ENCODE data around the gene UTS2R. TPM values are rescaled to one million over a fixed set of nuclear protein-coding genes. Genes with fewer than 3 reads are reported as not detected.

Gene UTS2R
- polyA plus RNA-seq, 1 donor (not counting 4 experiments of a cell fraction or from before 2014, with no cell fraction given) = not detected

DNA sequence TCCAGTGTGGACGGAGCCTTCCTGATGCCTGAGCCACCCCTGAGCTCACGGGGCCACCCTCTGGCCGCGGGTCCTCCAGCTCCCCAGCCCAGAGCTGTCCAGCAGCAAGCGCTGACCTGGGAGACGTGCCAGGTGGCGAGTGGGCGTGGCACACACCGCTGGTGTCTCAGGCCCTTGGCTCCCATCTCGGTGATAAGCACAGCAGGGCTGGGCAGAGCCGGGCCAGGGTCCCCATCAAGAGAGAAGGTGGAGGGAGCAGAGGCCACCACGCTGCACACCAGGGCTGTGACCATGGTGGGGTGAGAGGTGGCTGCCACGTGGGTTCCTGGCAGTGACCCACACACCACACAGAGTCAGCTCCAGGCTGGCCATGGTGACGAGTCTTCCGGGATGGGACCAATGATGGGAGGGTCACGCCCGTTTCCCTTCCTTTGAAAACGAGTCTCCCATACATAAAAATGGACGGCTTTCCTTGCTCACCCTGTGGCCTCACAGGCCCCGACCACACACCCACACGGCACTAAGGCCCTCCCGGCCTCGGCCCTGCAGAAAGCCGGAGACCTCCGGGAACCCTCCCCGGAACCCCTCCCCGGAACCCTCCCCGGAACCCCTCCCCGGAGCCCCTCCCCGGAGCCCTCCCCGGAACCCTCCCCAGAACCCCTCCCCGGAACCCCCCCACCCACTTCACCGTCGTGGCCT is 16.8 kb downstream of the UTS2R start:
- no peak for DNase-seq (ENCODE audit: low read depth, low spot score)
- H3K9ac ChIP-seq (ENCODE audit: control insufficient read depth, extremely low read depth, insufficient read depth, low read length) = no peak overlapping the region
- no peak for FAIRE-seq
- no peak overlapping the region for H3K4me3 ChIP-seq (ENCODE audit: control insufficient read depth in 2 of 3, extremely low read depth in 1 of 3, insufficient read depth in 2 of 3, low read depth in 1 of 3, low read length in 3 of 3)
- no peaks in the 10 kb centered on the region for H3K79me2 ChIP-seq (ENCODE audit: control insufficient read depth, insufficient read depth, low read length)
- no peak for TF ChIP-seq EZH2 (IDR thresholded peaks at IDR 0.05; ENCODE audit: low read length)
- no peak for TF ChIP-seq CTCF (optimal IDR thresholded peaks at IDR 0.05 in 1 of 3, IDR thresholded peaks at IDR 0.05 in 1 of 3, conservative IDR thresholded peaks at IDR 0.05 in 1 of 3; ENCODE audit: extremely low read depth in 1 of 3, insufficient read depth in 2 of 3, low read length in 3 of 3)
- H3K36me3 ChIP-seq (ENCODE audit: control insufficient read depth in 2 of 2, extremely low read depth in 1 of 2, insufficient read depth in 2 of 2, low read length in 2 of 2) = peaks cover 0 to 3% of the 10 kb centered on the region in 2 experiments
- no peak overlapping the region for H3K27ac ChIP-seq (ENCODE audit: control insufficient read depth, insufficient read depth, low read length)
- H3K27me3 ChIP-seq (ENCODE audit: control insufficient read depth, extremely low read depth, insufficient read depth, low read length) = peaks cover 37% of the 10 kb centered on the region
- H3K4me2 ChIP-seq (ENCODE audit: control insufficient read depth, extremely low read depth, insufficient read depth, low read depth, low read length) = no peak overlapping the region
- H3K9me1 ChIP-seq (ENCODE audit: control insufficient read depth, extremely low read depth, insufficient read depth, low read length) = no peaks in the 10 kb centered on the region
- no peaks in the 10 kb centered on the region for H4K20me1 ChIP-seq (ENCODE audit: control insufficient read depth, extremely low read depth, insufficient read depth, low read length)
- peaks cover 12% of the 10 kb centered on the region for H3K4me1 ChIP-seq (ENCODE audit: control insufficient read depth, extremely low read depth, insufficient read depth, low read length)
- H3K9me3 ChIP-seq (ENCODE audit: control insufficient read depth, low read depth, low read length) = no peaks in the 10 kb centered on the region
- H2AFZ ChIP-seq (ENCODE audit: control insufficient read depth, low read length) = no peak overlapping the region
- dilution Hi-C loops (cut with MboI; ENCODE audit: extremely low pct_ligation_motif_present, low sequenced_read_pairs) = no loop called here

- no peak for FAIRE-seq
- dilution Hi-C loops (cut with MboI; ENCODE audit: extremely low pct_ligation_motif_present, low sequenced_read_pairs) = no loop called here
- H3K79me2 ChIP-seq (ENCODE audit: control insufficient read depth, insufficient read depth, low read length) = no peaks in the 10 kb centered on the region
- H3K9ac ChIP-seq (ENCODE audit: control insufficient read depth, extremely low read depth, insufficient read depth, low read length) = no peak overlapping the region
- peaks cover 0 to 3% of the 10 kb centered on the region in 2 experiments for H3K36me3 ChIP-seq (ENCODE audit: control insufficient read depth in 2 of 2, extremely low read depth in 1 of 2, insufficient read depth in 2 of 2, low read length in 2 of 2)
- H3K27me3 ChIP-seq (ENCODE audit: control insufficient read depth, extremely low read depth, insufficient read depth, low read length) = peaks cover 32% of the 10 kb centered on the region
- no peaks in the 10 kb centered on the region for H4K20me1 ChIP-seq (ENCODE audit: control insufficient read depth, extremely low read depth, insufficient read depth, low read length)
- peaks cover 12% of the 10 kb centered on the region for H3K4me1 ChIP-seq (ENCODE audit: control insufficient read depth, extremely low read depth, insufficient read depth, low read length)
- no peaks in the 10 kb centered on the region for H3K9me1 ChIP-seq (ENCODE audit: control insufficient read depth, extremely low read depth, insufficient read depth, low read length)
- no peak overlapping the region for H2AFZ ChIP-seq (ENCODE audit: control insufficient read depth, low read length)
- TF ChIP-seq EZH2 (IDR thresholded peaks at IDR 0.05; ENCODE audit: low read length) = no peak
- no peak for TF ChIP-seq CTCF (optimal IDR thresholded peaks at IDR 0.05 in 1 of 3, IDR thresholded peaks at IDR 0.05 in 1 of 3, conservative IDR thresholded peaks at IDR 0.05 in 1 of 3; ENCODE audit: extremely low read depth in 1 of 3, insufficient read depth in 2 of 3, low read length in 3 of 3)
- no peaks in the 10 kb centered on the region for H3K9me3 ChIP-seq (ENCODE audit: control insufficient read depth, low read depth, low read length)
- no peak for DNase-seq (ENCODE audit: low read depth, low spot score)
- H3K4me2 ChIP-seq (ENCODE audit: control insufficient read depth, extremely low read depth, insufficient read depth, low read depth, low read length) = no peak overlapping the region
- H3K4me3 ChIP-seq (ENCODE audit: control insufficient read depth in 2 of 3, extremely low read depth in 1 of 3, insufficient read depth in 2 of 3, low read depth in 1 of 3, low read length in 3 of 3) = no peak overlapping the region
- H3K27ac ChIP-seq (ENCODE audit: control insufficient read depth, insufficient read depth, low read length) = no peak overlapping the region
Observed at GRCh38 chr17:82388922-82389283, 17.3 kb downstream of the UTS2R start.
